HG03439 (cell line): ENCODE measurements around the gene ARHGEF1.
"Not testable (repeated sequence)": the region's sequence is repeated elsewhere in the genome, so short reads cannot be mapped to it uniquely, and the experiment has no call there.

ENCODE experiments used
- ATAC-seq: cut with Tn5 transposase; IDR thresholded peaks from one replicate; pipeline ENCODE4 v1.9.1; 2021; ENCODE audit warnings: mild to moderate bottlenecking, moderate library complexity; ENCODE audit not compliant: unreplicated experiment

The ARHGEF1 gene

GRCh38 chr19:41862445-41862986 is 20.5 kb upstream of the ARHGEF1 start:
- ATAC-seq: no peak

GRCh38 chr19:41863209-41863931 is 19.6 kb upstream of the ARHGEF1 start:
- no peak for ATAC-seq

- no peak for ATAC-seq
Measured at GRCh38 chr19:41864374-41864773, 18.6 kb upstream of the ARHGEF1 start.

GRCh38 chr19:41866284-41866683 is 16.7 kb upstream of the ARHGEF1 start:
- no peak for ATAC-seq

- ATAC-seq: no peak
Measured at GRCh38 chr19:41868120-41868988, 14.6 kb upstream of the ARHGEF1 start.

- no peak for ATAC-seq
Measured at GRCh38 chr19:41868989-41869300, 14.0 kb upstream of the ARHGEF1 start.

- no peak for ATAC-seq
Measured at GRCh38 chr19:41869374-41869955, 13.5 kb upstream of the ARHGEF1 start.

GRCh38 chr19:41870401-41870873 is 12.5 kb upstream of the ARHGEF1 start:
- ATAC-seq: no peak

GRCh38 chr19:41871573-41872383 is 11.2 kb upstream of the ARHGEF1 start:
- ATAC-seq: peak; percentile 47

- no peak for ATAC-seq
Measured at GRCh38 chr19:41872384-41872774, 10.6 kb upstream of the ARHGEF1 start.

GRCh38 chr19:41872775-41873647 is 10.0 kb upstream of the ARHGEF1 start:
- no peak for ATAC-seq

GRCh38 chr19:41875973-41876372 is 7.0 kb upstream of the ARHGEF1 start:
- not testable (repeated sequence) for ATAC-seq

GRCh38 chr19:41876847-41877832 is 5.8 kb upstream of the ARHGEF1 start, which contains the start of gene CD79A:
TSS of gene CD79A (plus strand) at chr19:41877279. CDS start at chr19:41877305, 26 bp downstream.
- peak; percentile 56 for ATAC-seq

- no peak for ATAC-seq
Measured at GRCh38 chr19:41877916-41878905, 4.8 kb upstream of the ARHGEF1 start.

GRCh38 chr19:41879080-41879479 is 3.9 kb upstream of the ARHGEF1 start:
- no peak for ATAC-seq

GRCh38 chr19:41879670-41880328 is 3.2 kb upstream of the ARHGEF1 start:
- no peak for ATAC-seq

- ATAC-seq: no peak
Measured at GRCh38 chr19:41880329-41880708, 2.7 kb upstream of the ARHGEF1 start.
